ENCODE data around the gene SFT2D2. TPM values are rescaled to one million over a fixed set of nuclear protein-coding genes. Genes with fewer than 3 reads are reported as not detected.
A peak's percentile ranks its signal among the peaks of the same experiment; 100 is the strongest.

Gene SFT2D2
- total RNA-seq, 1 donor from 2014 or later: 60.2 TPM

- Mint-ChIP-seq H3K4me1 (no peaks in the 10 kb centered on the region), H3K4me3 (no peak overlapping the region), H3K9me3 (no peaks in the 10 kb centered on the region), H3K36me3 (peaks cover 49% of the 10 kb centered on the region), H3K27me3 (ENCODE audit: low read depth) (no peaks in the 10 kb centered on the region), H3K27ac (no peak overlapping the region)
- DNase-seq (ENCODE audit: low spot score in 2 of 2, unreplicated experiment in 2 of 2): no peak
- TF ChIP-seq CTCF (IDR thresholded peaks at IDR 0.05; ENCODE audit: unreplicated experiment): no peak
Observed at GRCh38 chr1:168235937-168236336, 10.1 kb downstream of the SFT2D2 start.

- Mint-ChIP-seq H3K27ac (no peak overlapping the region), H3K36me3 (peaks cover 57% of the 10 kb centered on the region), H3K4me3 (no peak overlapping the region), H3K9me3 (no peaks in the 10 kb centered on the region), H3K4me1 (no peaks in the 10 kb centered on the region), H3K27me3 (ENCODE audit: low read depth) (no peaks in the 10 kb centered on the region)
- TF ChIP-seq CTCF (IDR thresholded peaks at IDR 0.05; ENCODE audit: unreplicated experiment): no peak
- DNase-seq (ENCODE audit: low spot score in 2 of 2, unreplicated experiment in 2 of 2): no peak
Observed at GRCh38 chr1:168236836-168237611, 11.2 kb downstream of the SFT2D2 start.

- no peak overlapping the region for H3K4me3 Mint-ChIP-seq
- no peak for DNase-seq (ENCODE audit: low spot score in 2 of 2, unreplicated experiment in 2 of 2)
- TF ChIP-seq CTCF (IDR thresholded peaks at IDR 0.05; ENCODE audit: unreplicated experiment): no peak
- peaks cover 7% of the 10 kb centered on the region for H3K9me3 Mint-ChIP-seq
- H3K27me3 Mint-ChIP-seq (ENCODE audit: low read depth): no peaks in the 10 kb centered on the region
- peaks cover 60% of the 10 kb centered on the region for H3K36me3 Mint-ChIP-seq
- H3K4me1 Mint-ChIP-seq: peaks cover 12% of the 10 kb centered on the region
- H3K27ac Mint-ChIP-seq: peak overlapping the region; percentile 11
Observed at GRCh38 chr1:168243198-168243597, 17.4 kb downstream of the SFT2D2 start.

- peaks cover 12% of the 10 kb centered on the region for H3K4me1 Mint-ChIP-seq
- no peak overlapping the region for H3K4me3 Mint-ChIP-seq
- H3K9me3 Mint-ChIP-seq: peaks cover 9% of the 10 kb centered on the region
- H3K36me3 Mint-ChIP-seq: peaks cover 63% of the 10 kb centered on the region
- TF ChIP-seq CTCF (IDR thresholded peaks at IDR 0.05; ENCODE audit: unreplicated experiment): no peak
- H3K27ac Mint-ChIP-seq: peak overlapping the region; percentile 11
- DNase-seq (ENCODE audit: low spot score in 2 of 2, unreplicated experiment in 2 of 2): no peak
- H3K27me3 Mint-ChIP-seq (ENCODE audit: low read depth): no peaks in the 10 kb centered on the region
Observed at GRCh38 chr1:168243636-168244212, 17.9 kb downstream of the SFT2D2 start.

GRCh38 chr1:168245042-168245441, 19.2 kb downstream of the SFT2D2 start:
- Mint-ChIP-seq H3K4me1 (peaks cover 14% of the 10 kb centered on the region), H3K27ac (no peak overlapping the region), H3K27me3 (ENCODE audit: low read depth) (no peaks in the 10 kb centered on the region), H3K9me3 (peaks cover 9% of the 10 kb centered on the region), H3K36me3 (peaks cover 61% of the 10 kb centered on the region), H3K4me3 (no peak overlapping the region)
- no peak for DNase-seq (ENCODE audit: low spot score in 2 of 2, unreplicated experiment in 2 of 2)
- no peak for TF ChIP-seq CTCF (IDR thresholded peaks at IDR 0.05; ENCODE audit: unreplicated experiment)
